Measurements from ENCODE around the gene TRABD2B. TPM values are rescaled to one million over a fixed set of nuclear protein-coding genes. Genes with fewer than 3 reads are reported as not detected.
A peak's percentile ranks its signal among the peaks of the same experiment; 100 is the strongest.

Gene TRABD2B
- total and polyA plus RNA-seq, 2 of the 13 experiments (the other 11 are each of a cell fraction or from before 2014, with no cell fraction given), result 0.04 TPM; not detected in 1

DNA sequence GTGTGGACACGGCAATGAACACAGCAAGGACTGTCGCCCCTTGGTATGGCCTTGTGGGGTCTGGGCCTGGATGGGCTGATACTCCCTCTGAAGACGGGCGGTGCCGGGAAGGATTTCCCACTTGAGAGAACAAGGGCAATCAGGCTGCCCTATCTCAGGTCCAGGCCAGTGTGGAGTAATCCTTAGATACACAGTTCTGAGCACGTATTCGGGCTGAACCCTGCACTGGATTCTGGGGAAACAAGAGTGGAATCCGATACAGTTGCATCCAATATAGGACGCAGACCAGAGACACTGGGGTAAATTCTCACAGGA lies 177.7 kb downstream of the TRABD2B start (continued):
- TF ChIP-seq KLF6 (CRISPR knock-in tag; IDR thresholded peaks at IDR 0.05), result no peak
- TF ChIP-seq ZNF34 (CRISPR knock-in tag; IDR thresholded peaks at IDR 0.05; ENCODE audit: borderline replicate concordance), result no peak
- TF ChIP-seq GABPA (IDR thresholded peaks at IDR 0.05; ENCODE audit: low read depth, low read length), result no peak
- TF ChIP-seq GABPA (CRISPR knock-in tag; IDR thresholded peaks at IDR 0.05; ENCODE audit: low read depth), result no peak
- no peak for TF ChIP-seq TOE1 (CRISPR knock-in tag; IDR thresholded peaks at IDR 0.05)
- TF ChIP-seq ZNF329 (CRISPR knock-in tag; IDR thresholded peaks at IDR 0.05; ENCODE audit: low read depth), result no peak
- TF ChIP-seq, protein P1, sequence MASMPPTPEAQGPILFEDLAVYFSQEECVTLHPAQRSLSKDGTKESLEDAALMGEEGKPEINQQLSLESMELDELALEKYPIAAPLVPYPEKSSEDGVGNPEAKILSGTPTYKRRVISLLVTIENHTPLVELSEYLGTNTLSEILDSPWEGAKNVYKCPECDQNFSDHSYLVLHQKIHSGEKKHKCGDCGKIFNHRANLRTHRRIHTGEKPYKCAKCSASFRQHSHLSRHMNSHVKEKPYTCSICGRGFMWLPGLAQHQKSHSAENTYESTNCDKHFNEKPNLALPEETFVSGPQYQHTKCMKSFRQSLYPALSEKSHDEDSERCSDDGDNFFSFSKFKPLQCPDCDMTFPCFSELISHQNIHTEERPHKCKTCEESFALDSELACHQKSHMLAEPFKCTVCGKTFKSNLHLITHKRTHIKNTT (CRISPR knock-in tag; IDR thresholded peaks at IDR 0.05), result no peak
- TF ChIP-seq IRF1 (CRISPR knock-in tag; IDR thresholded peaks at IDR 0.05; ENCODE audit: low read depth), result no peak
- TF ChIP-seq MBD4 (IDR thresholded peaks at IDR 0.05; ENCODE audit: borderline replicate concordance, low read length), result no peak
- TF ChIP-seq FOXO1 (CRISPR knock-in tag; IDR thresholded peaks at IDR 0.05), result peak; percentile 84; the same call in 1 of the 2 replicates
- TF ChIP-seq ZSCAN25 (CRISPR knock-in tag; IDR thresholded peaks at IDR 0.05), result no peak
- TF ChIP-seq, protein P2, sequence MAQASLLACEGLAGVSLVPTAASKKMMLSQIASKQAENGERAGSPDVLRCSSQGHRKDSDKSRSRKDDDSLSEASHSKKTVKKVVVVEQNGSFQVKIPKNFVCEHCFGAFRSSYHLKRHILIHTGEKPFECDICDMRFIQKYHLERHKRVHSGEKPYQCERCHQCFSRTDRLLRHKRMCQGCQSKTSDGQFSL (CRISPR knock-in tag; IDR thresholded peaks at IDR 0.05), result no peak
- no peak for TF ChIP-seq ZNF367 (CRISPR knock-in tag; IDR thresholded peaks at IDR 0.05; ENCODE audit: borderline replicate concordance)
- TF ChIP-seq BRF2 (CRISPR knock-in tag; IDR thresholded peaks at IDR 0.05), result no peak
- TF ChIP-seq AHR (CRISPR knock-in tag; IDR thresholded peaks at IDR 0.05), result no peak; the same call in 1 of the 2 replicates
- no peak for TF ChIP-seq ZNF432 (CRISPR knock-in tag; IDR thresholded peaks at IDR 0.05; ENCODE audit: borderline replicate concordance)
- no peak for TF ChIP-seq SALL2 (CRISPR knock-in tag; IDR thresholded peaks at IDR 0.05)
- no peak for TF ChIP-seq REPIN1 (CRISPR knock-in tag; IDR thresholded peaks at IDR 0.05; ENCODE audit: borderline replicate concordance, low read depth)
- TF ChIP-seq SP140L (CRISPR knock-in tag; IDR thresholded peaks at IDR 0.05; ENCODE audit: borderline replicate concordance), result no peak
- TF ChIP-seq NFRKB (IDR thresholded peaks at IDR 0.05), result no peak
- TF ChIP-seq PPARG (CRISPR knock-in tag; conservative IDR thresholded peaks at IDR 0.05), result peak; percentile 86; the same call in 1 of the 2 replicates
- no peak for TF ChIP-seq NONO (IDR thresholded peaks at IDR 0.05)
- no peak; the same call in 1 of the 2 replicates for TF ChIP-seq NONO (CRISPR knock-in tag; conservative IDR thresholded peaks at IDR 0.05)
- TF ChIP-seq FOXC1 (CRISPR knock-in tag; IDR thresholded peaks at IDR 0.05; ENCODE audit: borderline replicate concordance), result no peak
- TF ChIP-seq ZNF256 (CRISPR knock-in tag; conservative IDR thresholded peaks at IDR 0.05), result no peak
- no peak for TF ChIP-seq HNRNPH1 (optimal IDR thresholded peaks at IDR 0.05; ENCODE audit: low read depth, low read length)
- TF ChIP-seq, protein P3, sequence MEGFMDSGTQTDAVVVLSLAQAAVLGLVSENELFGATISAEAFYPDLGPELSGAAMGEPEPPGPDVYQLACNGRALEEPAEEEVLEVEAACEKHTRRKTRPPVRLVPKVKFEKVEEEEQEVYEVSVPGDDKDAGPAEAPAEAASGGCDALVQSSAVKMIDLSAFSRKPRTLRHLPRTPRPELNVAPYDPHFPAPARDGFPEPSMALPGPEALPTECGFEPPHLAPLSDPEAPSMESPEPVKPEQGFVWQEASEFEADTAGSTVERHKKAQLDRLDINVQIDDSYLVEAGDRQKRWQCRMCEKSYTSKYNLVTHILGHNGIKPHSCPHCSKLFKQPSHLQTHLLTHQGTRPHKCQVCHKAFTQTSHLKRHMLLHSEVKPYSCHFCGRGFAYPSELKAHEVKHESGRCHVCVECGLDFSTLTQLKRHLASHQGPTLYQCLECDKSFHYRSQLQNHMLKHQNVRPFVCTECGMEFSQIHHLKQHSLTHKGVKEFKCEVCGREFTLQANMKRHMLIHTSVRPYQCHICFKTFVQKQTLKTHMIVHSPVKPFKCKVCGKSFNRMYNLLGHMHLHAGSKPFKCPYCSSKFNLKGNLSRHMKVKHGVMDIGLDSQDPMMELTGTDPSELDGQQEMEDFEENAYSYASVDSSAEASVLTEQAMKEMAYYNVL (CRISPR knock-in tag; IDR thresholded peaks at IDR 0.05; ENCODE audit: borderline replicate concordance), result no peak; the same call in 1 of the 2 replicates
- TF ChIP-seq KAT7 (CRISPR knock-in tag; IDR thresholded peaks at IDR 0.05; ENCODE audit: borderline replicate concordance), result no peak
- peak; percentile 33; the same call in 1 of the 2 replicates for TF ChIP-seq RFXAP (CRISPR knock-in tag; IDR thresholded peaks at IDR 0.05; ENCODE audit: borderline replicate concordance)
